K562 (cell line): ENCODE data around the gene GIPR. TPM values are rescaled to one million over a fixed set of nuclear protein-coding genes. Genes with fewer than 3 reads are reported as not detected.

Experiments used
- AFF4 ChIP-seq: sonication (generic); formaldehyde crosslinking; IDR thresholded peaks from 2 replicates; pipeline ENCODE4 v1.8.0; 2023; ENCODE audit warnings: mild to moderate bottlenecking, missing genetic modification reagents
- ASH1L ChIP-seq: fragments of 450-650 bp; IDR thresholded peaks from 2 replicates; pipeline ENCODE4 v1.6.1; 2018; ENCODE audit warnings: borderline replicate concordance, mild to moderate bottlenecking, low read depth; ENCODE audit not compliant: partially characterized antibody
- CREB5 ChIP-seq: fragments of 250-450 bp; sonication (Bioruptor Pico); IDR thresholded peaks from 2 replicates; pipeline ENCODE4 v1.5.0; 2020; ENCODE audit warnings: mild to moderate bottlenecking
- E2F8 ChIP-seq: fragments of 450-650 bp; IDR thresholded peaks from 2 replicates; pipeline ENCODE4 v1.7.1; 2018; ENCODE audit warnings: mild to moderate bottlenecking, low read depth; ENCODE audit not compliant: partially characterized antibody
- ERF ChIP-seq: fragments of 450-650 bp; formaldehyde crosslinking; IDR thresholded peaks from 2 replicates; pipeline ENCODE4 v1.4.0; 2020; ENCODE audit warnings: mild to moderate bottlenecking, mixed read lengths
- GTF2A2 ChIP-seq: IDR thresholded peaks from 2 replicates; pipeline ENCODE4 v1.6.1; 2016; ENCODE audit warnings: mild to moderate bottlenecking, missing genetic modification characterization, missing compliant biosample characterization
- MTF1 ChIP-seq: fragments of 250-450 bp; sonication (Bioruptor Pico); IDR thresholded peaks from 2 replicates; pipeline ENCODE4 v1.9.0; 2021; ENCODE audit warnings: moderate library complexity, mild to moderate bottlenecking, inconsistent platforms, borderline replicate concordance
- PHF20 ChIP-seq: fragments of 450-650 bp; IDR thresholded peaks from 2 replicates; pipeline ENCODE4 v1.6.1; 2018; ENCODE audit not compliant: partially characterized antibody
- RFX5 ChIP-seq: IDR thresholded peaks from 2 replicates; pipeline ENCODE4 v1.6.1; 2011; ENCODE audit warnings: low read depth, mild to moderate bottlenecking, improper control_type of control experiment, low read length
- STAT5A ChIP-seq: IDR thresholded peaks from 2 replicates; pipeline ENCODE4 v1.6.1; 2012; ENCODE audit warnings: low read length, inconsistent platforms, borderline replicate concordance
- TBL1XR1 ChIP-seq, 2 experiments: IDR thresholded peaks; 2 replicates each; pipeline ENCODE4 v1.6.1; 2012; ENCODE audit warnings: improper control_type of control experiment in 2 of 2, low read length in 2 of 2, mild to moderate bottlenecking in 1 of 2
- TCF7 ChIP-seq: sonication (generic); IDR thresholded peaks from 2 replicates; pipeline ENCODE4 v1.6.1; 2016; ENCODE audit warnings: antibody characterized with exemption, borderline replicate concordance
- U2AF2 ChIP-seq: fragments of 200-400 bp; formaldehyde crosslinking; optimal IDR thresholded peaks from 2 replicates; pipeline ENCODE3; 2017; ENCODE audit warnings: low read depth, mild to moderate bottlenecking, low read length
- ZNF12 ChIP-seq: sonication (generic); formaldehyde crosslinking; IDR thresholded peaks from 2 replicates; pipeline ENCODE4 v1.4.0; 2020; ENCODE audit warnings: mild to moderate bottlenecking, missing genetic modification reagents
- ZNF436 ChIP-seq: fragments of 250-450, 450-650 bp; sonication (Bioruptor Pico); formaldehyde crosslinking; IDR thresholded peaks from 2 replicates; pipeline ENCODE4 v1.7.0; 2020; ENCODE audit warnings: mild to moderate bottlenecking
- ZNF778 ChIP-seq: fragments of 450-650 bp; formaldehyde crosslinking; IDR thresholded peaks from 2 replicates; pipeline ENCODE4 v1.4.0; 2020; ENCODE audit warnings: mild to moderate bottlenecking, moderate library complexity
- polyA plus RNA-seq, 8 experiments: library from polyadenylated mRNA; depleted of rRNA in 4 of 8; stranded (reverse) in 5 of 8; unstranded in 3 of 8; fragments of >200 nt; fragmentation: Nextera tagmentation in 2 of 8; fragmentation: Illumina TruSeq in 1 of 8; extraction: Ambion mirVana in 2 of 8; extraction: Trizol in 1 of 8; gene quantifications; 2 replicates each; pipeline versions ENCODE4 v1.2.1 to v1.2.3, GENCODE V29; 2011 to 2014; ENCODE audit warnings: inconsistent platforms in 1 of 8, missing spikeins in 1 of 8
- total RNA-seq, 7 experiments: library from RNA; depleted of rRNA in 6 of 7; stranded (reverse); fragments of >200 nt in 6 of 7; fragmentation: Illumina TruSeq in 2 of 7; extraction: Trizol in 2 of 7; gene quantifications; 2 replicates each; pipeline versions ENCODE4 v1.2.1 to v1.2.3, GENCODE V29; 2011 to 2021; ENCODE audit warnings: low replicate concordance in 1 of 7
- TF ChIP-seq, protein P1 (sequence below), 2 experiments: fragments of 200-800 bp in 1 of 2; sonication (Bioruptor generic) in 1 of 2; sonication (generic) in 1 of 2; formaldehyde crosslinking in 1 of 2; IDR thresholded peaks in 1 of 2; conservative IDR thresholded peaks in 1 of 2; 2 replicates each; pipeline versions ENCODE4 v1.5.0 to v1.6.1; 2016 to 2020; ENCODE audit warnings: missing compliant biosample characterization in 1 of 2, missing genetic modification characterization in 1 of 2, missing genetic modification reagents in 1 of 2

Gene GIPR
- total and polyA plus RNA-seq, 9 of the 15 experiments (the other 6 are each of a cell fraction or from before 2014, with no cell fraction given): 2.2 to 26.8 (median 12.7) TPM

- TF ChIP-seq U2AF2: no peak
- no peak for TF ChIP-seq MTF1
- 0 out of 2 replicates have a peak, but pooled peaks have one; percentile 38 for TF ChIP-seq TCF7
- no peak for TF ChIP-seq STAT5A
- no peak for TF ChIP-seq ZNF436 (CRISPR knock-in tag)
- peak in 1 of 2 experiments; percentile 86; a peak in 2 of 4 replicates for TF ChIP-seq TBL1XR1 (IDR thresholded peaks at IDR 0.05; ENCODE audit: low read length in 2 of 2)
- no peak for TF ChIP-seq ZNF778 (CRISPR knock-in tag)
- TF ChIP-seq ASH1L: no peak
- no peak for TF ChIP-seq ERF (CRISPR knock-in tag)
- TF ChIP-seq E2F8: no peak
- TF ChIP-seq ZNF12: no peak
- TF ChIP-seq, protein P1, sequence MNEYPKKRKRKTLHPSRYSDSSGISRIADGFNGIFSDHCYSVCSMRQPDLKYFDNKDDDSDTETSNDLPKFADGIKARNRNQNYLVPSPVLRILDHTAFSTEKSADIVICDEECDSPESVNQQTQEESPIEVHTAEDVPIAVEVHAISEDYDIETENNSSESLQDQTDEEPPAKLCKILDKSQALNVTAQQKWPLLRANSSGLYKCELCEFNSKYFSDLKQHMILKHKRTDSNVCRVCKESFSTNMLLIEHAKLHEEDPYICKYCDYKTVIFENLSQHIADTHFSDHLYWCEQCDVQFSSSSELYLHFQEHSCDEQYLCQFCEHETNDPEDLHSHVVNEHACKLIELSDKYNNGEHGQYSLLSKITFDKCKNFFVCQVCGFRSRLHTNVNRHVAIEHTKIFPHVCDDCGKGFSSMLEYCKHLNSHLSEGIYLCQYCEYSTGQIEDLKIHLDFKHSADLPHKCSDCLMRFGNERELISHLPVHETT (CRISPR knock-in tag; conservative IDR thresholded peaks at IDR 0.05 in 1 of 2, IDR thresholded peaks at IDR 0.05 in 1 of 2): peak in 1 of 2 experiments; percentile 89; a peak in 2 of 4 replicates
- no peak for TF ChIP-seq CREB5 (CRISPR knock-in tag)
- TF ChIP-seq GTF2A2 (tag): no peak
- peak; percentile 32; the same call in 1 of the 2 replicates for TF ChIP-seq RFX5
- no peak for TF ChIP-seq PHF20
- TF ChIP-seq AFF4 (CRISPR knock-in tag): peak; percentile 73; the same call in 1 of the 2 replicates
These were observed 49.3 kb downstream of the GIPR start (continued) for GRCh38 chr19:45717131-45717982.
